Thoracic aorta (tissue), 2 donors: ENCODE data around the gene LAMB4. TPM values are rescaled to one million over a fixed set of nuclear protein-coding genes. Genes with fewer than 3 reads are reported as not detected.
A peak's percentile ranks its signal among the peaks of the same experiment; 100 is the strongest.

Experiments
- ATAC-seq: fragments of 150-250 bp; one replicate; pipeline ENCODE4 v1.8.0; 2017; ENCODE audit warnings: low read depth; ENCODE audit not compliant: insufficient number of reproducible peaks, low FRiP score
- DNase-seq: peaks from one replicate; pipeline ENCODE4 v3.0.0-alpha.2; 2020; ENCODE audit warnings: low spot score
- H3K27ac ChIP-seq, 2 donors: fragments of 200-600 bp; sonication (generic); 1 replicate in 1 of 2; 2 replicates in 1 of 2; pipeline ENCODE4 v1.5.1; 2016; ENCODE audit warnings: mild to moderate bottlenecking in 2 of 2, moderate library complexity in 2 of 2
- H3K27me3 ChIP-seq: fragments of 200-600 bp; sonication (generic); replicated peaks from 2 replicates; pipeline ENCODE4 v1.6.0; 2016; ENCODE audit warnings: mild to moderate bottlenecking; ENCODE audit not compliant: insufficient read depth
- H3K36me3 ChIP-seq: fragments of 200-600 bp; sonication (generic); one replicate; pipeline ENCODE4 v1.5.1; 2016
- H3K4me1 ChIP-seq, 2 donors: fragments of 200-600 bp; sonication (generic); 1 replicate in 1 of 2; 2 replicates in 1 of 2; pipeline versions ENCODE4 v1.5.1 to v1.6.0; 2016; ENCODE audit warnings: low read depth in 2 of 2, mild to moderate bottlenecking in 1 of 2; ENCODE audit not compliant: control insufficient read depth in 1 of 2
- H3K4me3 ChIP-seq: fragments of 200-600 bp; sonication (generic); 2 replicates; pipeline ENCODE4 v1.5.1; 2016; ENCODE audit warnings: mild to moderate bottlenecking
- H3K9me3 ChIP-seq: fragments of 200-600 bp; sonication (generic); 2 replicates; pipeline ENCODE4 v1.5.1; 2016
- CTCF ChIP-seq: fragments of 200-600 bp; sonication (generic); IDR thresholded peaks from one replicate; pipeline ENCODE4 v1.5.1; 2019; ENCODE audit warnings: antibody characterized with exemption
- total RNA-seq, 2 donors: library from RNA; depleted of rRNA; stranded (reverse); fragments of >200 nt; gene quantifications; one replicate each; pipeline versions ENCODE4 v1.1.0 to v1.2.3, GENCODE V29; 2016

LAMB4 gene
- total RNA-seq, 2 donors from 2014 or later: 0.14 TPM; not detected in 1

- H3K4me1 ChIP-seq: peaks cover 0 to 18% of the 10 kb centered on the region in 2 donors
- H3K27me3 ChIP-seq: no peaks in the 10 kb centered on the region
- H3K27ac ChIP-seq: no peak overlapping the region
- no peak overlapping the region for H3K4me3 ChIP-seq
- H3K9me3 ChIP-seq: no peaks in the 10 kb centered on the region
- peaks cover 33% of the 10 kb centered on the region for H3K36me3 ChIP-seq
- ATAC-seq (no peak), DNase-seq (no peak)
- no peak for TF ChIP-seq CTCF
Measured at GRCh38 chr7:107978815-107979408, 151.2 kb downstream of the LAMB4 start.

- no peak for TF ChIP-seq CTCF
- Histone ChIP-seq H3K36me3 (peaks cover 33% of the 10 kb centered on the region), H3K27ac (no peak overlapping the region), H3K27me3 (no peaks in the 10 kb centered on the region), H3K4me3 (no peak overlapping the region), H3K9me3 (no peaks in the 10 kb centered on the region), H3K4me1 (peaks cover 8 to 13% of the 10 kb centered on the region in 2 donors)
- DNase-seq (no peak), ATAC-seq (no peak)
Measured at GRCh38 chr7:107977048-107977447, 153.1 kb downstream of the LAMB4 start.

GRCh38 chr7:107976620-107977019 lies 153.5 kb downstream of the LAMB4 start:
- no peak for TF ChIP-seq CTCF

GRCh38 chr7:107975394-107976013 lies 154.7 kb downstream of the LAMB4 start:
- no peak overlapping the region for H3K4me3 ChIP-seq
- no peaks in the 10 kb centered on the region for H3K27me3 ChIP-seq
- DNase-seq: no peak
- H3K27ac ChIP-seq: no peak overlapping the region
- H3K4me1 ChIP-seq: peaks cover 17 to 26% of the 10 kb centered on the region in 2 donors
- H3K9me3 ChIP-seq: no peaks in the 10 kb centered on the region
- TF ChIP-seq CTCF: no peak
- no peak for ATAC-seq
- H3K36me3 ChIP-seq: peaks cover 33% of the 10 kb centered on the region

More at GRCh38 chr7:107976620-107977019, 153.5 kb downstream of the LAMB4 start:
- DNase-seq: no peak
- no peak overlapping the region for H3K4me3 ChIP-seq
- no peak for ATAC-seq
- H3K4me1 ChIP-seq: peaks cover 13 to 15% of the 10 kb centered on the region in 2 donors
- H3K27me3 ChIP-seq: no peaks in the 10 kb centered on the region
- no peaks in the 10 kb centered on the region for H3K9me3 ChIP-seq
- no peak overlapping the region for H3K27ac ChIP-seq
- peaks cover 33% of the 10 kb centered on the region for H3K36me3 ChIP-seq

GRCh38 chr7:107973861-107974260 lies 156.3 kb downstream of the LAMB4 start:
- no peak for TF ChIP-seq CTCF
- peaks cover 21 to 42% of the 10 kb centered on the region in 2 donors for H3K4me1 ChIP-seq
- peaks cover 27% of the 10 kb centered on the region for H3K36me3 ChIP-seq
- no peak overlapping the region for H3K4me3 ChIP-seq
- peaks cover 1% of the 10 kb centered on the region for H3K9me3 ChIP-seq
- DNase-seq: no peak
- no peak for ATAC-seq
- peak overlapping the region in 1 of 2 donors; percentile 70 for H3K27ac ChIP-seq
- no peaks in the 10 kb centered on the region for H3K27me3 ChIP-seq

Other genes with a start within 250 kb of the LAMB4 start
- gene DLD, start 239.2 kb downstream of the LAMB4 start, total RNA-seq: 10 to 100 TPM; 60.4 to 80.8 TPM
- gene LAMB1, start 127.2 kb downstream of the LAMB4 start, total RNA-seq: 100 to 1,000 TPM; 144 to 296 TPM